ENCODE data around the gene SKAP1. TPM values are rescaled to one million over a fixed set of nuclear protein-coding genes. Genes with fewer than 3 reads are reported as not detected.

Gene SKAP1
- total RNA-seq, 1 donor from 2014 or later, result not detected

DNA sequence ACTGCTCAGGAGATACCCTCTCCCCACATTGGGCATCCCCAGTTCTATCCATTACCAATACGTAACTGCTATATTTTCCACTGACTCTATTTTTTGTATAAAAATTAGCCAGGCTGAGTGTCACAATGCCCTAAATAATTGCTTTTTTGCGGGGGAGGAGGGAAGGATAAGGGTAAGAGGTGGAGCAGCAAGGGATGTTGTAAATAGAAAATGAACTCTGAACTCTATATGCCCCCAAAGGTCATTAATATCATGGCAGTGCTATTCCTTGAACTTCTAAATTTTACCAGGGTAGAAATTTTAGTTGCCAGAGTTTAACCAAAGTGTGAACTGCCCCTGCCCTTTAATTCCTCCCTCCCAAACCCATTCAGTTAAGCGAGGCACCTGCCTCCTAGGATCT, 118.7 kb downstream of the SKAP1 start:
- Mint-ChIP-seq H3K27ac (ENCODE audit: unreplicated experiment) (peak overlapping the region; percentile 75), H3K4me1 (ENCODE audit: low read depth, unreplicated experiment) (peaks cover 14% of the 10 kb centered on the region), H3K27me3 (ENCODE audit: unreplicated experiment) (no peaks in the 10 kb centered on the region), H3K9me3 (ENCODE audit: unreplicated experiment) (no peaks in the 10 kb centered on the region), H3K4me3 (ENCODE audit: unreplicated experiment) (peak overlapping the region; percentile 75), H3K36me3 (ENCODE audit: unreplicated experiment) (no peaks in the 10 kb centered on the region)
- TF ChIP-seq, protein P1, sequence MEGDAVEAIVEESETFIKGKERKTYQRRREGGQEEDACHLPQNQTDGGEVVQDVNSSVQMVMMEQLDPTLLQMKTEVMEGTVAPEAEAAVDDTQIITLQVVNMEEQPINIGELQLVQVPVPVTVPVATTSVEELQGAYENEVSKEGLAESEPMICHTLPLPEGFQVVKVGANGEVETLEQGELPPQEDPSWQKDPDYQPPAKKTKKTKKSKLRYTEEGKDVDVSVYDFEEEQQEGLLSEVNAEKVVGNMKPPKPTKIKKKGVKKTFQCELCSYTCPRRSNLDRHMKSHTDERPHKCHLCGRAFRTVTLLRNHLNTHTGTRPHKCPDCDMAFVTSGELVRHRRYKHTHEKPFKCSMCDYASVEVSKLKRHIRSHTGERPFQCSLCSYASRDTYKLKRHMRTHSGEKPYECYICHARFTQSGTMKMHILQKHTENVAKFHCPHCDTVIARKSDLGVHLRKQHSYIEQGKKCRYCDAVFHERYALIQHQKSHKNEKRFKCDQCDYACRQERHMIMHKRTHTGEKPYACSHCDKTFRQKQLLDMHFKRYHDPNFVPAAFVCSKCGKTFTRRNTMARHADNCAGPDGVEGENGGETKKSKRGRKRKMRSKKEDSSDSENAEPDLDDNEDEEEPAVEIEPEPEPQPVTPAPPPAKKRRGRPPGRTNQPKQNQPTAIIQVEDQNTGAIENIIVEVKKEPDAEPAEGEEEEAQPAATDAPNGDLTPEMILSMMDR (IDR thresholded peaks at IDR 0.05; ENCODE audit: partially characterized antibody, unreplicated experiment), result no peak
- no peak for DNase-seq

GRCh38 chr17:48310748-48311213, 119.2 kb downstream of the SKAP1 start:
- no peaks in the 10 kb centered on the region for H3K27me3 Mint-ChIP-seq (ENCODE audit: unreplicated experiment)

GRCh38 chr17:48308581-48308980, 121.4 kb downstream of the SKAP1 start:
- Mint-ChIP-seq H3K4me3 (ENCODE audit: unreplicated experiment) (no peak overlapping the region), H3K27ac (ENCODE audit: unreplicated experiment) (no peak overlapping the region), H3K9me3 (ENCODE audit: unreplicated experiment) (no peaks in the 10 kb centered on the region), H3K27me3 (ENCODE audit: unreplicated experiment) (no peaks in the 10 kb centered on the region), H3K36me3 (ENCODE audit: unreplicated experiment) (no peaks in the 10 kb centered on the region), H3K4me1 (ENCODE audit: low read depth, unreplicated experiment) (peaks cover 14% of the 10 kb centered on the region)
- no peak for DNase-seq
- TF ChIP-seq, protein P1 (IDR thresholded peaks at IDR 0.05; ENCODE audit: partially characterized antibody, unreplicated experiment), result no peak

More at GRCh38 chr17:48310748-48311213, 119.2 kb downstream of the SKAP1 start:
- Mint-ChIP-seq H3K9me3 (ENCODE audit: unreplicated experiment) (no peaks in the 10 kb centered on the region), H3K36me3 (ENCODE audit: unreplicated experiment) (no peaks in the 10 kb centered on the region), H3K4me3 (ENCODE audit: unreplicated experiment) (peak overlapping the region; percentile 75), H3K4me1 (ENCODE audit: low read depth, unreplicated experiment) (peaks cover 14% of the 10 kb centered on the region), H3K27ac (ENCODE audit: unreplicated experiment) (peak overlapping the region; percentile 75)
- TF ChIP-seq, protein P1 (IDR thresholded peaks at IDR 0.05; ENCODE audit: partially characterized antibody, unreplicated experiment), result no peak
- DNase-seq, result peak; percentile 54

- TF ChIP-seq, protein P1 (IDR thresholded peaks at IDR 0.05; ENCODE audit: partially characterized antibody, unreplicated experiment), result peak; percentile 72
- H3K4me1 Mint-ChIP-seq (ENCODE audit: low read depth, unreplicated experiment), result peaks cover 14% of the 10 kb centered on the region
- H3K9me3 Mint-ChIP-seq (ENCODE audit: unreplicated experiment), result no peaks in the 10 kb centered on the region
- H3K4me3 Mint-ChIP-seq (ENCODE audit: unreplicated experiment), result no peak overlapping the region
- H3K27ac Mint-ChIP-seq (ENCODE audit: unreplicated experiment), result no peak overlapping the region
- H3K27me3 Mint-ChIP-seq (ENCODE audit: unreplicated experiment), result no peaks in the 10 kb centered on the region
- DNase-seq, result peak; percentile 66
- H3K36me3 Mint-ChIP-seq (ENCODE audit: unreplicated experiment), result no peaks in the 10 kb centered on the region
Observed at GRCh38 chr17:48307814-48308411, 122.1 kb downstream of the SKAP1 start.

GRCh38 chr17:48307255-48307654, 122.8 kb downstream of the SKAP1 start:
- no peak for DNase-seq
- H3K4me3 Mint-ChIP-seq (ENCODE audit: unreplicated experiment), result no peak overlapping the region
- H3K4me1 Mint-ChIP-seq (ENCODE audit: low read depth, unreplicated experiment), result peaks cover 14% of the 10 kb centered on the region
- TF ChIP-seq, protein P1 (IDR thresholded peaks at IDR 0.05; ENCODE audit: partially characterized antibody, unreplicated experiment), result no peak
- no peak overlapping the region for H3K27ac Mint-ChIP-seq (ENCODE audit: unreplicated experiment)
- H3K36me3 Mint-ChIP-seq (ENCODE audit: unreplicated experiment), result no peaks in the 10 kb centered on the region
- H3K9me3 Mint-ChIP-seq (ENCODE audit: unreplicated experiment), result no peaks in the 10 kb centered on the region
- no peaks in the 10 kb centered on the region for H3K27me3 Mint-ChIP-seq (ENCODE audit: unreplicated experiment)
